ENCODE measurements around the gene KCNQ1. TPM values are rescaled to one million over a fixed set of nuclear protein-coding genes. Genes with fewer than 3 reads are reported as not detected.

The KCNQ1 gene
- total and polyA plus RNA-seq, 2 of the 13 experiments (the other 11 are each of a cell fraction or from before 2014, with no cell fraction given): 0.02 to 0.08 TPM

DNA sequence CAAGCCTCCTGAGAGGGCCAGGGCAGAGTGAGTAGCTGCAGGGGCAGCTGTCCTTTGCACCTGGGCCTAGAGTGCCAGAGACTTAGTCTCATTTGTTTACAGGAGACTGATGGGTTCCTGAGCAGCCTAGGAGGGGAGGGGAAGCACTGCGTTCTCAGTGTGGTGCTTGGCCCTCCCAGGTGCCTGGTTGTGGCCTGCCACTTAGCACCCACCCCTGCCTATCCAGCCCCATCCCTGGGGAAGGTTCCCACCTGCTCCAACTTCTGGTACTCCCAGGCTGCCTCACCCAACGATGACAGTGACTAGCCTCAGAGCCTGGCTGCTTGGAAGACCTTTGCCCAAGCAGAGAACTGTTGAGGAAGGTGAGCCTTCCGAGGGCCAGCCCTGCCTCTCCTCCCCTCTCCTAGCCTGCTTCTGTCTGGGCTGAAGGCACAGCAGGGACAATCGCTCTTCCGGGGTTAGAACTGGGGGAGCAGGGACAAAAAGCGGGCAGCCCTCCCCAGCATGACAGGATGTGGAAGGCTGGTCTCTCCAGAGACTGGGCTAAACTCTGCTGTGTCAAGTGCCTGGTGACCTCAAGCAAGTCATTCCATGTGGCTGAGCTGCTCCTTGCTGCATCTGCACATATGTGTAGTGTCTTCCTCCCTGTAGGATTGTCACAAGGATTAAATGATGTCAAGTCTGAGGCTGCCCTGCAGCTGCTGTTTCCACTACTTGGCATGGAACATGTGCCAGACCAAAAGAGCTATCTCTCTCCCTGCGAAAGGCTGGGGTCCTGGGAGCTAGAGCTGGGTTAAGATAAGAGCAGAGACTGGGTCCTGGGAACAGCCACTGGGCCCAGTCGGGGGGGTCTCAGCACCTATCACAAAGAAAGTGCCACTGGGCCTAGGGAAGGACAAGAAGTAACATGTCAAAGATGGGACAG is 245.1 kb downstream of the KCNQ1 start (continued):
- TF ChIP-seq, protein P1, sequence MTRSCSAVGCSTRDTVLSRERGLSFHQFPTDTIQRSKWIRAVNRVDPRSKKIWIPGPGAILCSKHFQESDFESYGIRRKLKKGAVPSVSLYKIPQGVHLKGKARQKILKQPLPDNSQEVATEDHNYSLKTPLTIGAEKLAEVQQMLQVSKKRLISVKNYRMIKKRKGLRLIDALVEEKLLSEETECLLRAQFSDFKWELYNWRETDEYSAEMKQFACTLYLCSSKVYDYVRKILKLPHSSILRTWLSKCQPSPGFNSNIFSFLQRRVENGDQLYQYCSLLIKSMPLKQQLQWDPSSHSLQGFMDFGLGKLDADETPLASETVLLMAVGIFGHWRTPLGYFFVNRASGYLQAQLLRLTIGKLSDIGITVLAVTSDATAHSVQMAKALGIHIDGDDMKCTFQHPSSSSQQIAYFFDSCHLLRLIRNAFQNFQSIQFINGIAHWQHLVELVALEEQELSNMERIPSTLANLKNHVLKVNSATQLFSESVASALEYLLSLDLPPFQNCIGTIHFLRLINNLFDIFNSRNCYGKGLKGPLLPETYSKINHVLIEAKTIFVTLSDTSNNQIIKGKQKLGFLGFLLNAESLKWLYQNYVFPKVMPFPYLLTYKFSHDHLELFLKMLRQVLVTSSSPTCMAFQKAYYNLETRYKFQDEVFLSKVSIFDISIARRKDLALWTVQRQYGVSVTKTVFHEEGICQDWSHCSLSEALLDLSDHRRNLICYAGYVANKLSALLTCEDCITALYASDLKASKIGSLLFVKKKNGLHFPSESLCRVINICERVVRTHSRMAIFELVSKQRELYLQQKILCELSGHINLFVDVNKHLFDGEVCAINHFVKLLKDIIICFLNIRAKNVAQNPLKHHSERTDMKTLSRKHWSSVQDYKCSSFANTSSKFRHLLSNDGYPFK (CRISPR knock-in tag; IDR thresholded peaks at IDR 0.05; ENCODE audit: borderline replicate concordance): no peak
- TF ChIP-seq SALL1 (CRISPR knock-in tag; IDR thresholded peaks at IDR 0.05) (peak; percentile 50), RBFOX2 (IDR thresholded peaks at IDR 0.05; ENCODE audit: low read depth, low read length) (0 out of 2 replicates have a peak, but pooled peaks have one; percentile 16), SOX6 (IDR thresholded peaks at IDR 0.05) (no peak), SOX6 (CRISPR knock-in tag; IDR thresholded peaks at IDR 0.05) (peak; percentile 30; the same call in 1 of the 2 replicates), ZFX (CRISPR knock-in tag; IDR thresholded peaks at IDR 0.05; ENCODE audit: low read depth) (peak; percentile 42; the same call in 1 of the 2 replicates), ZSCAN5A (CRISPR knock-in tag; IDR thresholded peaks at IDR 0.05; ENCODE audit: borderline replicate concordance) (no peak), SAP130 (CRISPR knock-in tag; IDR thresholded peaks at IDR 0.05; ENCODE audit: low read depth) (peak; percentile 41; the same call in 1 of the 2 replicates), ZBTB37 (CRISPR knock-in tag; IDR thresholded peaks at IDR 0.05) (no peak), RBM22 (optimal IDR thresholded peaks at IDR 0.05; ENCODE audit: low read length) (peak; percentile 13), ZNF556 (CRISPR knock-in tag; IDR thresholded peaks at IDR 0.05; ENCODE audit: borderline replicate concordance) (no peak), MEIS1 (CRISPR knock-in tag; IDR thresholded peaks at IDR 0.05; ENCODE audit: borderline replicate concordance) (no peak), XRCC5 (optimal IDR thresholded peaks at IDR 0.05; ENCODE audit: low read length) (peak; percentile 24), ZNF20 (CRISPR knock-in tag; IDR thresholded peaks at IDR 0.05) (no peak)

Measured in HepG2 (cell line).